HepG2 (cell line): Measurements from ENCODE around the gene HNRNPUL1. TPM values are rescaled to one million over a fixed set of nuclear protein-coding genes. Genes with fewer than 3 reads are reported as not detected.

Experiments
- ATAC-seq: fragments of 200-7000 bp; cut with Tn5 transposase; 3 replicates; pipeline ENCODE4 v1.9.1; 2020; ENCODE audit warnings: mild to moderate bottlenecking, moderate library complexity
- BruUV-seq: library from RNA; stranded (reverse); fragments of 400-500 nt; replicated peaks from 2 replicates; lab custom pipeline; 2021; lab: Mats Ljungman, UMichigan
- CTCF ChIA-PET: fragments of 300-600 bp; formaldehyde crosslinking; extraction: SDS; loops from one replicate; lab custom pipeline; 2021; ENCODE audit warnings: low total read pairs, inconsistent platforms, low intra/inter-chr PET ratio; lab: Yijun Ruan, JAX
- POLR2A ChIA-PET: fragments of 350-600 bp; sonication (Branson Sonifier 250); formaldehyde crosslinking; loops from one replicate; lab custom pipeline; 2020; ENCODE audit warnings: antibody characterized with exemption, inconsistent platforms; lab: Yijun Ruan, JAX
- DNase-seq: peaks from one replicate; pipeline ENCODE4 v3.0.0-alpha.2; 2015; ENCODE audit warnings: low spot score
- FAIRE-seq: peaks from 3 replicates; lab custom pipeline; 2011; peaks lifted over from hg19 to GRCh38; lab: Jason Lieb, UNC
- H2AFZ ChIP-seq: one replicate; pipeline ENCODE4 v1.6.1; 2011; ENCODE audit warnings: low read length, inconsistent platforms
- H3K27ac ChIP-seq: fragments of 300-600 bp; 3 replicates; pipeline ENCODE4 v1.8.0; 2011; ENCODE audit warnings: mixed run types, mild to moderate bottlenecking, mixed read lengths, low read length, inconsistent platforms; ENCODE audit not compliant: insufficient read depth; ENCODE audit errors: extremely low read length
- H3K27me3 ChIP-seq, 2 experiments: fragments of 200-600 bp in 1 of 2; 2 replicates in 1 of 2; 3 replicates in 1 of 2; pipeline versions ENCODE4 v1.6.0 to v1.8.0; 2011; ENCODE audit warnings: low read length in 2 of 2, mild to moderate bottlenecking in 2 of 2, moderate library complexity in 2 of 2, inconsistent platforms in 1 of 2; ENCODE audit not compliant: insufficient read depth in 2 of 2, control insufficient read depth in 1 of 2
- H3K36me3 ChIP-seq, 2 experiments: fragments of 200-600 bp in 1 of 2; replicated peaks in 1 of 2; 2 replicates in 1 of 2; 3 replicates in 1 of 2; pipeline versions ENCODE4 v1.5.1 to v1.8.0; 2011; ENCODE audit warnings: low read length in 2 of 2, inconsistent platforms in 1 of 2; ENCODE audit not compliant: insufficient read depth in 2 of 2, control insufficient read depth in 1 of 2
- H3K4me1 ChIP-seq: 2 replicates; pipeline ENCODE4 v1.5.1; 2012; ENCODE audit warnings: low read length, inconsistent platforms; ENCODE audit not compliant: insufficient read depth
- H3K4me2 ChIP-seq: 2 replicates; pipeline ENCODE4 v1.6.0; 2011; ENCODE audit warnings: low read depth, low read length, inconsistent platforms
- H3K4me3 ChIP-seq, 3 experiments: fragments of 200-600 bp in 1 of 3; sonication (generic), shearing (Covaris generic) in 1 of 3; replicated peaks in 1 of 3; 2 replicates each; pipeline ENCODE4 v1.5.1; 2011 to 2016; ENCODE audit warnings: low read length in 3 of 3, inconsistent platforms in 2 of 3, low read depth in 2 of 3, mild to moderate bottlenecking in 2 of 3, control low read depth in 1 of 3, mixed read lengths in 1 of 3; ENCODE audit not compliant: insufficient read depth in 1 of 3
- H3K79me2 ChIP-seq: one replicate; pipeline ENCODE4 v1.6.1; 2011; ENCODE audit warnings: low read length, inconsistent platforms; ENCODE audit not compliant: insufficient read depth
- H3K9ac ChIP-seq: 2 replicates; pipeline ENCODE4 v1.6.0; 2011; ENCODE audit warnings: mild to moderate bottlenecking, low read depth, low read length, inconsistent platforms; ENCODE audit not compliant: insufficient read depth
- H3K9me3 ChIP-seq: 2 replicates; pipeline ENCODE4 v1.5.1; 2012; ENCODE audit warnings: mild to moderate bottlenecking, low read length
- H4K20me1 ChIP-seq: 2 replicates; pipeline ENCODE4 v1.6.0; 2011; ENCODE audit warnings: inconsistent platforms, mild to moderate bottlenecking, low read length, moderate library complexity; ENCODE audit not compliant: insufficient read depth
- AKAP8 ChIP-seq: sonication (generic); formaldehyde crosslinking; IDR thresholded peaks from 2 replicates; pipeline ENCODE4 v1.5.1; 2020; ENCODE audit warnings: mild to moderate bottlenecking, missing genetic modification reagents
- CREB3 ChIP-seq: sonication (generic); formaldehyde crosslinking; IDR thresholded peaks from 2 replicates; pipeline ENCODE4 v1.5.0; 2020; ENCODE audit warnings: missing genetic modification reagents
- HNRNPH1 ChIP-seq: fragments of 200-400 bp; formaldehyde crosslinking; optimal IDR thresholded peaks from 2 replicates; pipeline ENCODE3; 2017; ENCODE audit warnings: mild to moderate bottlenecking, low read depth, low read length
- PATZ1 ChIP-seq: sonication (generic); formaldehyde crosslinking; IDR thresholded peaks from 2 replicates; pipeline ENCODE4 v1.4.0; 2020; ENCODE audit warnings: missing genetic modification reagents
- TEF ChIP-seq: sonication (generic); formaldehyde crosslinking; IDR thresholded peaks from 2 replicates; pipeline ENCODE4 v1.5.0; 2020; ENCODE audit warnings: missing genetic modification reagents
- ZBTB37 ChIP-seq: sonication (generic); formaldehyde crosslinking; IDR thresholded peaks from 2 replicates; pipeline ENCODE4 v1.4.0; 2020; ENCODE audit warnings: mild to moderate bottlenecking, missing genetic modification reagents
- ZFP1 ChIP-seq: IDR thresholded peaks from 2 replicates; pipeline ENCODE4 v1.6.1; 2016
- ZKSCAN5 ChIP-seq: sonication (generic); formaldehyde crosslinking; IDR thresholded peaks from 2 replicates; pipeline ENCODE4 v1.5.1; 2020; ENCODE audit warnings: mild to moderate bottlenecking, missing genetic modification reagents
- ZNF18 ChIP-seq: sonication (generic); formaldehyde crosslinking; IDR thresholded peaks from 2 replicates; pipeline ENCODE4 v1.8.0; 2022; ENCODE audit warnings: mild to moderate bottlenecking, missing genetic modification reagents; ENCODE audit not compliant: insufficient replicate concordance
- ZNF337 ChIP-seq: sonication (generic); formaldehyde crosslinking; IDR thresholded peaks from 2 replicates; pipeline ENCODE4 v1.5.1; 2020; ENCODE audit warnings: missing genetic modification reagents, low read depth, mild to moderate bottlenecking, borderline replicate concordance
- ZNF367 ChIP-seq: sonication (generic); formaldehyde crosslinking; IDR thresholded peaks from 2 replicates; pipeline ENCODE4 v1.4.0; 2020; ENCODE audit warnings: missing genetic modification reagents, borderline replicate concordance
- ZNF547 ChIP-seq: sonication (generic); formaldehyde crosslinking; IDR thresholded peaks from 2 replicates; pipeline ENCODE4 v1.5.1; 2020; ENCODE audit warnings: mild to moderate bottlenecking, missing genetic modification reagents
- ZNF558 ChIP-seq: sonication (generic); formaldehyde crosslinking; IDR thresholded peaks from 2 replicates; pipeline ENCODE4 v1.9.0; 2022; ENCODE audit warnings: mild to moderate bottlenecking, missing genetic modification reagents, borderline replicate concordance
- ZNF674 ChIP-seq: sonication (generic); formaldehyde crosslinking; IDR thresholded peaks from 2 replicates; pipeline ENCODE4 v1.5.0; 2020; ENCODE audit warnings: low read depth, mild to moderate bottlenecking, missing genetic modification reagents
- WGBS: methylation state at CpG from one replicate; pipeline ENCODE4 v1.1.6; 2017; ENCODE audit warnings: low lambda C conversion rate; 5-methylcytosine and 5-hydroxymethylcytosine counted together
- in situ Hi-C: cut with HindIII; loops from 2 replicates; pipeline ENCODE4 v1.10.0; 2017; ENCODE audit warnings: low pct_unique_long_range_greater_than_20kb; ENCODE audit not compliant: extremely low pct_ligation_motif_present
- intact Hi-C: fragments of 100-400 bp; cut with micrococcal nuclease; formaldehyde crosslinking; loops from one replicate; pipeline ENCODE4 v1.10.0; 2022; ENCODE audit not compliant: unreplicated experiment
- polyA plus RNA-seq, 8 experiments: library from polyadenylated mRNA; depleted of rRNA in 3 of 8; stranded (reverse) in 7 of 8; unstranded in 1 of 8; fragments of >200 nt; fragmentation: Illumina TruSeq in 4 of 8; extraction: Trizol in 4 of 8; gene quantifications; 2 replicates each; pipeline versions ENCODE4 v1.2.1 to v1.2.3, GENCODE V29; 2011 to 2016; ENCODE audit warnings: low read depth in 4 of 8, missing spikeins in 1 of 8, mixed read lengths in 1 of 8; ENCODE audit not compliant: insufficient read depth in 1 of 8
- total RNA-seq, 5 experiments: library from RNA; depleted of rRNA; stranded (reverse); fragments of >200 nt; fragmentation: Illumina TruSeq; extraction: Trizol; gene quantifications; 2 replicates each; pipeline ENCODE4 v1.2.3, GENCODE V29; 2016; ENCODE audit warnings: low read depth in 1 of 5

Gene HNRNPUL1
- total and polyA plus RNA-seq, 2 of the 13 experiments (the other 11 are each of a cell fraction or from before 2014, with no cell fraction given), result 30.9 to 81.7 TPM

GRCh38 chr19:41264581-41265394 lies 616 bp downstream of the HNRNPUL1 start:
- peak overlapping the region; percentile 96 for H3K4me2 ChIP-seq
- ATAC-seq, result peak; percentile 7
- no peak overlapping the region for H2AFZ ChIP-seq
- DNase-seq, result peak; percentile 46
- ChIA-PET POLR2A (interaction anchor here (0.7 to 4.5 kb wide), 17 partner anchors 9 to 105 kb away, joined by 3 to 104 read pairs (median 11); partner anchors contain the start of genes B9D2, CCDC97, CYP2S1 and TGFB1), CTCF (no interaction called here)
- H3K9ac ChIP-seq, result peak overlapping the region; percentile 100
- under 1% methylated on average over 29 of the region's 75 CpGs for WGBS
- H3K4me3 ChIP-seq, result peak overlapping the region; percentile 67 to 93 (median 85)
- in situ Hi-C loops (loop anchor here (5.0 kb wide), 3 partner anchors 37 to 62 kb away; no protein-coding TSS in a partner anchor), intact Hi-C loops (no loop called here)
- H3K27me3 ChIP-seq, result no peaks in the 10 kb centered on the region; a peak in 1 of 5 replicates
- no TSS peak for BruUV-seq
- peaks cover 44% of the 10 kb centered on the region for H3K79me2 ChIP-seq
- peak overlapping the region; percentile 97 for H3K27ac ChIP-seq
- H3K9me3 ChIP-seq, result no peaks in the 10 kb centered on the region
- H3K4me1 ChIP-seq, result peaks cover 28% of the 10 kb centered on the region
- H3K36me3 ChIP-seq, result peaks cover 6 to 24% of the 10 kb centered on the region in 2 experiments
- no peak for FAIRE-seq
- H4K20me1 ChIP-seq, result no peaks in the 10 kb centered on the region
- no peak for TF ChIP-seq ZKSCAN5
- TF ChIP-seq CREB3 (CRISPR knock-in tag), result 0 out of 2 replicates have a peak, but pooled peaks have one; percentile 67
- no peak for TF ChIP-seq ZNF674 (CRISPR knock-in tag)
- no peak for TF ChIP-seq HNRNPH1
- TF ChIP-seq ZNF547, result no peak
- TF ChIP-seq ZBTB37, result 0 out of 2 replicates have a peak, but pooled peaks have one; percentile 16
- TF ChIP-seq AKAP8, result 0 out of 2 replicates have a peak, but pooled peaks have one; percentile 32
- 0 out of 2 replicates have a peak, but pooled peaks have one; percentile 16 for TF ChIP-seq ZNF337 (CRISPR knock-in tag)
- peak; percentile 65 for TF ChIP-seq ZNF18
- 0 out of 2 replicates have a peak, but pooled peaks have one; percentile 58 for TF ChIP-seq TEF (CRISPR knock-in tag)
- TF ChIP-seq PATZ1, result peak; percentile 75; the same call in 1 of the 2 replicates
- peak; percentile 35; the same call in 1 of the 2 replicates for TF ChIP-seq ZNF558 (CRISPR knock-in tag)
- TF ChIP-seq ZFP1 (CRISPR knock-in tag), result no peak
- TF ChIP-seq ZNF367 (CRISPR knock-in tag), result peak; percentile 44; the same call in 1 of the 2 replicates
